PC-9 (cell line): ENCODE results near the gene DVL2.

Experiments
- EZH2 ChIP-seq: fragments of 200-600 bp; sonication (generic); IDR thresholded peaks from 2 replicates; pipeline ENCODE4 v1.8.0; 2017; ENCODE audit warnings: antibody characterized with exemption, low read depth
- TF ChIP-seq, protein P1 (sequence below): fragments of 200-600 bp; sonication (generic); conservative IDR thresholded peaks from 2 replicates; pipeline ENCODE4 v1.6.1; 2017; ENCODE audit warnings: mixed run types, antibody characterized with exemption, mild to moderate bottlenecking, moderate library complexity

- TF ChIP-seq, protein P1, sequence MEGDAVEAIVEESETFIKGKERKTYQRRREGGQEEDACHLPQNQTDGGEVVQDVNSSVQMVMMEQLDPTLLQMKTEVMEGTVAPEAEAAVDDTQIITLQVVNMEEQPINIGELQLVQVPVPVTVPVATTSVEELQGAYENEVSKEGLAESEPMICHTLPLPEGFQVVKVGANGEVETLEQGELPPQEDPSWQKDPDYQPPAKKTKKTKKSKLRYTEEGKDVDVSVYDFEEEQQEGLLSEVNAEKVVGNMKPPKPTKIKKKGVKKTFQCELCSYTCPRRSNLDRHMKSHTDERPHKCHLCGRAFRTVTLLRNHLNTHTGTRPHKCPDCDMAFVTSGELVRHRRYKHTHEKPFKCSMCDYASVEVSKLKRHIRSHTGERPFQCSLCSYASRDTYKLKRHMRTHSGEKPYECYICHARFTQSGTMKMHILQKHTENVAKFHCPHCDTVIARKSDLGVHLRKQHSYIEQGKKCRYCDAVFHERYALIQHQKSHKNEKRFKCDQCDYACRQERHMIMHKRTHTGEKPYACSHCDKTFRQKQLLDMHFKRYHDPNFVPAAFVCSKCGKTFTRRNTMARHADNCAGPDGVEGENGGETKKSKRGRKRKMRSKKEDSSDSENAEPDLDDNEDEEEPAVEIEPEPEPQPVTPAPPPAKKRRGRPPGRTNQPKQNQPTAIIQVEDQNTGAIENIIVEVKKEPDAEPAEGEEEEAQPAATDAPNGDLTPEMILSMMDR: no peak
- no peak for TF ChIP-seq EZH2
These were observed 29.4 kb upstream of the DVL2 start for GRCh38 chr17:7263801-7264078.
